ENCODE data around the gene SIX5.

Gene SIX5

GRCh38 chr19:45717983-45718650 is 50.9 kb downstream of the SIX5 start:
- Histone ChIP-seq H3K4me3 (ENCODE audit: low read depth, low read length) (peak overlapping the region; percentile 31), H3K27ac (ENCODE audit: extremely low read depth, low read depth, low read length) (peak overlapping the region; percentile 92), H3K4me1 (ENCODE audit: control insufficient read depth, insufficient read depth, low read length) (peaks cover 23% of the 10 kb centered on the region), H3K36me3 (ENCODE audit: control insufficient read depth in 2 of 2, insufficient read depth in 1 of 2, low read length in 2 of 2) (peaks cover 23 to 25% of the 10 kb centered on the region in 2 experiments; a peak in 2 of 3 replicates), H3K9me3 (ENCODE audit: control insufficient read depth, insufficient read depth, low read depth, low read length) (no peaks in the 10 kb centered on the region)
- CTCF ChIA-PET, result interaction anchor here (1.7 to 7.7 kb wide), 2 partner anchors 9 to 25 kb away, joined by 6 to 64 read pairs; partner anchors contain the start of genes QPCTL and SNRPD2
- TF ChIP-seq ZNF623 (tag by site-specific recombination; IDR thresholded peaks at IDR 0.05), result no peak
- no peak for TF ChIP-seq ZNF324 (tag by site-specific recombination; IDR thresholded peaks at IDR 0.05)
- peak; percentile 91 for TF ChIP-seq ZBTB20 (tag by site-specific recombination; IDR thresholded peaks at IDR 0.05)
- TF ChIP-seq ZNF16 (tag by site-specific recombination; IDR thresholded peaks at IDR 0.05; ENCODE audit: low read depth), result peak; percentile 79; the same call in 1 of the 2 replicates
- peak; percentile 92 for TF ChIP-seq ZNF335 (tag by site-specific recombination; conservative IDR thresholded peaks at IDR 0.05)
- TF ChIP-seq, protein P1, sequence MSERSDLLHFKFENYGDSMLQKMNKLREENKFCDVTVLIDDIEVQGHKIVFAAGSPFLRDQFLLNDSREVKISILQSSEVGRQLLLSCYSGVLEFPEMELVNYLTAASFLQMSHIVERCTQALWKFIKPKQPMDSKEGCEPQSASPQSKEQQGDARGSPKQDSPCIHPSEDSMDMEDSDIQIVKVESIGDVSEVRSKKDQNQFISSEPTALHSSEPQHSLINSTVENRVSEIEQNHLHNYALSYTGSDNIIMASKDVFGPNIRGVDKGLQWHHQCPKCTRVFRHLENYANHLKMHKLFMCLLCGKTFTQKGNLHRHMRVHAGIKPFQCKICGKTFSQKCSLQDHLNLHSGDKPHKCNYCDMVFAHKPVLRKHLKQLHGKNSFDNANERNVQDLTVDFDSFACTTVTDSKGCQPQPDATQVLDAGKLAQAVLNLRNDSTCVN (tag by site-specific recombination; optimal IDR thresholded peaks at IDR 0.05), result no peak
- no peak for TF ChIP-seq IKZF3 (tag by site-specific recombination; IDR thresholded peaks at IDR 0.05)
- TF ChIP-seq KLF8 (tag by site-specific recombination; IDR thresholded peaks at IDR 0.05), result no peak
- POLR2A ChIA-PET, result interaction anchor here (1.2 to 6.5 kb wide), 13 partner anchors 9 to 145 kb away, joined by 3 to 133 read pairs (median 4); partner anchors contain the start of genes FBXO46, GIPR, QPCTL and SIX5

DNA sequence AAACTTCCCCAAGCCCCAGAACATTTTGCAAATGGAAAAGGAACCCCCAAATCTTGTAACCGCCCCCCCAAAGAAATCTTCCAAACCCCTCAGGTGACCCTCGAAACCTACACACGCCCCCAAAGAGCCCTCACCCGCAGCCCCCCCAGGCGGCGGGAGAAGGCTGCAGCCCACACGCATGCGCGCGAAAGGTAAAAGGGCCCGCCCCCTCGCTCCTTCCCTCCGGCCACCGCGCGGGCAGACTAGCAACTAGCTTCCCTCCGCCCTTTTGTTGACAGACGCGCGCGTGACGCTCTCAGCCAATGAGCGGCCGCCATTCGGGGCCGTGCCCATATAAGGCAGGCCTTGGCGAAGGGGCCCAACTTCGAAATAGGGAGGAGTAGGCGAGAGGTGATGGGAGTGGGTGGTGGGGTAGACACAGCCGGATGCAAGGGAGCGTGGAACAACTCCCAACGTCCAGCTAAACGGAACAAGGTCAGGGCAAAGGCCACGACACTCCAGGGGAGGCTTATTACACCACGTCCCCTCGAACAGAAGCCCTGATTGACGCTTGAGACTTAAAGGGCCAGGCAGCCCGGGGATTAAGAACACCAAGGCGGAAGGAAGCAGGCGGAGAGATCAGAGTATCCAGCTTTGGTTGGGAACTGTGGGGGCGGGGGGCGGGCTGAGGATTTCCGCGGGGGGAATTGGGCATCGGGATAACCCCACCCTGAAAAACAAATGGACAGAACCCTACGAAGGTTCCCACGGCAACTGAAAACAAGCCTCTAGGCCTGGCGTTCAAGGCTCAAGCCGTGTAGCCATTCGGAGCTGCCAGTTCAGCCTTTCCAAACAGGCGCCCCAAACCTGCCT is 51.7 kb downstream of the SIX5 start:
- ChIA-PET POLR2A (interaction anchor here (0.6 to 6.5 kb wide), 28 partner anchors 9 to 1796 kb away, joined by 3 to 133 read pairs (median 4); partner anchors contain the start of genes FBXO46, GIPR, QPCTL and SIX5), CTCF (interaction anchor here (0.5 to 7.7 kb wide), 11 partner anchors 10 to 683 kb away, joined by 3 to 64 read pairs (median 5); partner anchors contain the start of genes QPCTL, SIX5 and SNRPD2)
- peaks cover 22 to 32% of the 10 kb centered on the region in 2 experiments; a peak in 2 of 3 replicates for H3K36me3 ChIP-seq (ENCODE audit: control insufficient read depth in 2 of 2, insufficient read depth in 1 of 2, low read length in 2 of 2)
- peak overlapping the region; percentile 92 for H3K27ac ChIP-seq (ENCODE audit: extremely low read depth, low read depth, low read length)
- H3K4me3 ChIP-seq (ENCODE audit: low read depth, low read length), result peak overlapping the region; percentile 72
- peaks cover 19% of the 10 kb centered on the region for H3K4me1 ChIP-seq (ENCODE audit: control insufficient read depth, insufficient read depth, low read length)
- H3K9me3 ChIP-seq (ENCODE audit: control insufficient read depth, insufficient read depth, low read depth, low read length), result no peaks in the 10 kb centered on the region
- peak; percentile 82; the same call in 1 of the 2 replicates for TF ChIP-seq KLF10 (tag by site-specific recombination; IDR thresholded peaks at IDR 0.05)
- TF ChIP-seq ZNF449 (tag by site-specific recombination; IDR thresholded peaks at IDR 0.05), result no peak
- no peak for TF ChIP-seq ZNF174 (tag by site-specific recombination; IDR thresholded peaks at IDR 0.05)
- TF ChIP-seq, protein P2, sequence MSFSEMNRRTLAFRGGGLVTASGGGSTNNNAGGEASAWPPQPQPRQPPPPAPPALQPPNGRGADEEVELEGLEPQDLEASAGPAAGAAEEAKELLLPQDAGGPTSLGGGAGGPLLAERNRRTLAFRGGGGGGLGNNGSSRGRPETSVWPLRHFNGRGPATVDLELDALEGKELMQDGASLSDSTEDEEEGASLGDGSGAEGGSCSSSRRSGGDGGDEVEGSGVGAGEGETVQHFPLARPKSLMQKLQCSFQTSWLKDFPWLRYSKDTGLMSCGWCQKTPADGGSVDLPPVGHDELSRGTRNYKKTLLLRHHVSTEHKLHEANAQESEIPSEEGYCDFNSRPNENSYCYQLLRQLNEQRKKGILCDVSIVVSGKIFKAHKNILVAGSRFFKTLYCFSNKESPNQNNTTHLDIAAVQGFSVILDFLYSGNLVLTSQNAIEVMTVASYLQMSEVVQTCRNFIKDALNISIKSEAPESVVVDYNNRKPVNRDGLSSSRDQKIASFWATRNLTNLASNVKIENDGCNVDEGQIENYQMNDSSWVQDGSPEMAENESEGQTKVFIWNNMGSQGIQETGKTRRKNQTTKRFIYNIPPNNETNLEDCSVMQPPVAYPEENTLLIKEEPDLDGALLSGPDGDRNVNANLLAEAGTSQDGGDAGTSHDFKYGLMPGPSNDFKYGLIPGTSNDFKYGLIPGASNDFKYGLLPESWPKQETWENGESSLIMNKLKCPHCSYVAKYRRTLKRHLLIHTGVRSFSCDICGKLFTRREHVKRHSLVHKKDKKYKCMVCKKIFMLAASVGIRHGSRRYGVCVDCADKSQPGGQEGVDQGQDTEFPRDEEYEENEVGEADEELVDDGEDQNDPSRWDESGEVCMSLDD (tag by site-specific recombination; IDR thresholded peaks at IDR 0.05), result no peak; the same call in none of the 2 replicates
- no peak for TF ChIP-seq HOXC10 (CRISPR knock-in tag; IDR thresholded peaks at IDR 0.05)
- peak; percentile 61; the same call in 1 of the 2 replicates for TF ChIP-seq KLF7 (tag by site-specific recombination; IDR thresholded peaks at IDR 0.05; ENCODE audit: borderline replicate concordance)
- no peak for TF ChIP-seq ZNF426 (tag by site-specific recombination; IDR thresholded peaks at IDR 0.05)
- TF ChIP-seq ZNF707 (tag by site-specific recombination; IDR thresholded peaks at IDR 0.05), result no peak
- TF ChIP-seq SP2 (tag by site-specific recombination; IDR thresholded peaks at IDR 0.05), result peak; percentile 90
- TF ChIP-seq ZNF791 (tag by site-specific recombination; IDR thresholded peaks at IDR 0.05), result no peak
- no peak for TF ChIP-seq PRDM6 (tag by site-specific recombination; IDR thresholded peaks at IDR 0.05)
- TF ChIP-seq ZNF560 (tag by site-specific recombination; IDR thresholded peaks at IDR 0.05; ENCODE audit: borderline replicate concordance), result no peak
- TF ChIP-seq ZFP69B (tag by site-specific recombination; IDR thresholded peaks at IDR 0.05), result peak; percentile 54
- peak; percentile 80 for TF ChIP-seq ZNF580 (tag by site-specific recombination; IDR thresholded peaks at IDR 0.05)
- no peak for TF ChIP-seq ZNF473 (tag by site-specific recombination; IDR thresholded peaks at IDR 0.05)
